OCI-LY1 (cell line): ENCODE results near the gene ELMOD1.

Experiments
- EZH2 ChIP-seq: fragments of 200-600 bp; sonication (generic), shearing (Covaris generic); IDR thresholded peaks from 2 replicates; pipeline ENCODE4 v1.8.0; 2017; ENCODE audit warnings: borderline replicate concordance, mixed run types, mild to moderate bottlenecking, antibody characterized with exemption, low read length, moderate library complexity, mixed read lengths
- TF ChIP-seq, protein P1 (sequence below): fragments of 200-600 bp; sonication (generic), shearing (Covaris generic); IDR thresholded peaks from 2 replicates; pipeline ENCODE4 v1.5.1; 2017; ENCODE audit warnings: mild to moderate bottlenecking, antibody characterized with exemption, low read length, moderate library complexity, mixed read lengths

GRCh38 chr11:107592813-107593212 is 1.9 kb downstream of the ELMOD1 start:
- no peak for TF ChIP-seq EZH2
- TF ChIP-seq, protein P1, sequence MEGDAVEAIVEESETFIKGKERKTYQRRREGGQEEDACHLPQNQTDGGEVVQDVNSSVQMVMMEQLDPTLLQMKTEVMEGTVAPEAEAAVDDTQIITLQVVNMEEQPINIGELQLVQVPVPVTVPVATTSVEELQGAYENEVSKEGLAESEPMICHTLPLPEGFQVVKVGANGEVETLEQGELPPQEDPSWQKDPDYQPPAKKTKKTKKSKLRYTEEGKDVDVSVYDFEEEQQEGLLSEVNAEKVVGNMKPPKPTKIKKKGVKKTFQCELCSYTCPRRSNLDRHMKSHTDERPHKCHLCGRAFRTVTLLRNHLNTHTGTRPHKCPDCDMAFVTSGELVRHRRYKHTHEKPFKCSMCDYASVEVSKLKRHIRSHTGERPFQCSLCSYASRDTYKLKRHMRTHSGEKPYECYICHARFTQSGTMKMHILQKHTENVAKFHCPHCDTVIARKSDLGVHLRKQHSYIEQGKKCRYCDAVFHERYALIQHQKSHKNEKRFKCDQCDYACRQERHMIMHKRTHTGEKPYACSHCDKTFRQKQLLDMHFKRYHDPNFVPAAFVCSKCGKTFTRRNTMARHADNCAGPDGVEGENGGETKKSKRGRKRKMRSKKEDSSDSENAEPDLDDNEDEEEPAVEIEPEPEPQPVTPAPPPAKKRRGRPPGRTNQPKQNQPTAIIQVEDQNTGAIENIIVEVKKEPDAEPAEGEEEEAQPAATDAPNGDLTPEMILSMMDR: no peak
